Activated CD4-positive, alpha-beta T cell treated with anti-CD3 and anti-CD28 coated beads for 36 hours (primary cell): ENCODE results near the gene RNASE13. TPM values are rescaled to one million over a fixed set of nuclear protein-coding genes. Genes with fewer than 3 reads are reported as not detected.
"Not testable (repeated sequence)": the region's sequence is repeated elsewhere in the genome, so short reads cannot be mapped to it uniquely, and the experiment has no call there.

Experiments
- ATAC-seq: fragments of 200-7000 bp; cut with Tn5 transposase; one replicate; pipeline ENCODE4 v1.10.0; 2021; ENCODE audit warnings: mild to moderate bottlenecking, moderate library complexity
- CTCF ChIA-PET: fragments of 350-600 bp; sonication (Branson Sonifier 250); formaldehyde crosslinking; loops from one replicate; lab custom pipeline; 2021; ENCODE audit warnings: antibody characterized with exemption; lab: Charles Lee
- POLR2A ChIA-PET: fragments of 350-600 bp; sonication (Branson Sonifier 250); formaldehyde crosslinking; loops from one replicate; lab custom pipeline; 2021; ENCODE audit warnings: antibody characterized with exemption, inconsistent platforms; lab: Charles Lee
- DNase-seq: peaks from one replicate; pipeline ENCODE4 v3.0.0-alpha.2; 2020
- H3K27ac Mint-ChIP-seq: one replicate; pipeline ENCODE4 v1.8.0; 2021; ENCODE audit warnings: mixed read lengths
- H3K27me3 Mint-ChIP-seq: one replicate; pipeline ENCODE4 v1.8.0; 2021; ENCODE audit warnings: mixed read lengths
- H3K36me3 Mint-ChIP-seq: one replicate; pipeline ENCODE4 v1.8.0; 2021; ENCODE audit warnings: low read depth, mixed read lengths
- H3K4me1 Mint-ChIP-seq: one replicate; pipeline ENCODE4 v1.8.0; 2021; ENCODE audit warnings: mixed read lengths
- H3K4me3 Mint-ChIP-seq: one replicate; pipeline ENCODE4 v1.8.0; 2021; ENCODE audit warnings: mild to moderate bottlenecking, moderate library complexity, mixed read lengths
- H3K9me3 Mint-ChIP-seq: one replicate; pipeline ENCODE4 v1.8.0; 2021; ENCODE audit warnings: low read depth, mixed read lengths
- intact Hi-C, 2 experiments: fragments of 100-400 bp; cut with DNase I in 1 of 2; cut with micrococcal nuclease in 1 of 2; formaldehyde crosslinking; loops; one replicate each; pipeline versions ENCODE4 v1.14.2 to v1.15.1; 2022 to 2024; cut with DNase I, micrococcal nuclease
- total RNA-seq, 2 experiments: library from RNA; stranded (reverse); gene quantifications; one replicate each; pipeline ENCODE4 v1.2.3, GENCODE V29; 2021

RNASE13 gene
- total RNA-seq, 2 experiments from 2014 or later: not detected

DNA sequence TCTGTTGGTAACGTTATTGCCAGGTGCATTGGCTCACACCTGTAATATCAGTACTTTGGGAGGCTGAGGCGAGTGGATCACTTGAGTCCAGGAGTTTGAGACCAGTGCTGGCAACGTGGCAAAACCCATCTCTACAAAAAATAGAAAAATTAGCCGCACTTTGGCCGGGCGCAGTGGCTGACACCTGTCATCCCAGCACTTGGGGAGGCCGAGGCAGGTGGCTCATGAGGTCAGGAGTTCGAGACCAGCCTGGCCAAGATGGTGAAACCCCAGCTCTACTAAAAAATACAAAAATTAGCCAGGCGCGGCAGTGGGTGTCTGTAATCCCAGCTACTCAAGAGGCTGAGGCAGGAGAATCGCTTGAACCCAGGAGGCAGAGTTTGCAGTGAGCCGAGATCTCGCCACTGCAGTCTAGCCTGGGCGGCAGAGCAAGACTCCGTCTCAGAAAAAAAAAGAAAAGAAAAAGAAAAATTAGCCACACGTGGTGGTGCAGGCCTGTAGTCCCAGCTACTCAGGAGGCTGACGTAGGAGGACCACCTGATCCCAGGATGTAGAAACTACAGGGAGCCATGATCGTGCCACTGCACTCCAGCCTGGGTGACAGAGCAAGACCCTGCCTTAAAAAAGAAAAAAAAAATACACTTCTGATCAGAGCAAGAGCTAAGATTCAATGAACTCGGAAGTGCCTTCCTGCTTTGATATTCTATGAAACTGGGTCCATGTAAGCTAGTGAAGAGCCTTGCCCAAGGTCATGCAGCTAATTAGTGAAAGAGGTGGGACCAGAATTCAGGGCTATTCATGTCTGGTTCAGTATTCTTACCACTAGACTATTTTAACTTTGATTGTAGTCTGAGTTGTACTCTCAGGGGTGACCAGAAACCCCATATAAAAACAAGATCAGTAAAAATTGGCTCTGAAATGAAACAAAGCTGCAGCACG is 18.8 kb upstream of the RNASE13 start:
- CTCF ChIA-PET: interaction anchor here (0.7 to 1.0 kb wide), 4 partner anchors 11 to 42 kb away, joined by 3 to 4 read pairs (median 3); no protein-coding TSS in a partner anchor
- H3K27me3 Mint-ChIP-seq: peaks cover 2% of the 10 kb centered on the region
- no peaks in the 10 kb centered on the region for H3K9me3 Mint-ChIP-seq
- H3K27ac Mint-ChIP-seq: no peak overlapping the region
- H3K36me3 Mint-ChIP-seq: no peaks in the 10 kb centered on the region
- H3K4me3 Mint-ChIP-seq: no peak overlapping the region
- peaks cover 2% of the 10 kb centered on the region for H3K4me1 Mint-ChIP-seq
- no peak for ATAC-seq
- POLR2A ChIA-PET: no interaction called here
- no peak for DNase-seq
- intact Hi-C loops: no loop called here

DNA sequence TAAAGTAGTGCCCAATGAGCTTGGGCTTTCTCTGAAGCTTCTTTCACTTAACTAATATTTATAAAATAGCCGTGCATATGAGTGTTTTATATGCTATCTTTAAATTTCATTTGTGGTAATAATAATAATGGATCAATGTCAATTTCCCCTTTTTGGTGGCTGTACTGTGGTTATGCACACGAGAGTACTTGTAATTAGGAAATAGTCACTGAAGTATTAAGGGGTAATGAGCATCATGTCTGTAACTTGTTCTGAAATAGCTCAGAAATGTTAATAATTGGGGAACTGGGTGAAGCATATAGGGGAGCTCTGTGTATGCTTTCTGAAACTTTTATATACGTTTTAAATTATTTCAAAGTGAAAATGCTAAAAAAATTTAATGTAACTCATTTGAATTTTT is 16.0 kb upstream of the RNASE13 start:
- no peak overlapping the region for H3K4me3 Mint-ChIP-seq
- DNase-seq: no peak
- H3K9me3 Mint-ChIP-seq: no peaks in the 10 kb centered on the region
- intact Hi-C loops: no loop called here
- H3K27ac Mint-ChIP-seq: no peak overlapping the region
- POLR2A ChIA-PET: no interaction called here
- CTCF ChIA-PET: interaction anchor here (1.2 to 3.1 kb wide), 3 partner anchors 11 to 41 kb away, joined by 4 to 16 read pairs (median 12); no protein-coding TSS in a partner anchor
- H3K36me3 Mint-ChIP-seq: no peaks in the 10 kb centered on the region
- H3K4me1 Mint-ChIP-seq: peaks cover 2% of the 10 kb centered on the region
- no peak for ATAC-seq
- peaks cover 3% of the 10 kb centered on the region for H3K27me3 Mint-ChIP-seq

DNA sequence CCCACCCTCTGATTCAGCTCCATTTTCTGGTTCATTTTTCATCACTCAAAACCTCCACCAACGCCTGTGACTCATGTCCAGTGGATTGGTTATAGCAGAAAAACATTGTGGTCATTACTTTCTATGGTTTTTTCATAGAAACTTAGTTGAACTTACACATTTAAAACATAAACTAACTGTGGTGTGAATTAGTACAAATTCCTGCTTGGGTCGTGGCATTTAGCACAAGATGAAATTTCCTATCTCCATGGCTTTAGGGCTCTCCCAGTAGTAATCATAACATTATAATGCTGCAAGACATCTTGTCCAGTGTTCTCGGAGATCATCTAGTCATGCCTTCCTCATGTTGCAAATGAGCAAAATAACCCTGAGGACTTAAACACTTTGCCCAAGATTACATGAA is 14.7 kb upstream of the RNASE13 start:
- ChIA-PET CTCF (interaction anchor here (3.1 to 3.9 kb wide), 2 partner anchors 9 to 34 kb away, joined by 16 to 19 read pairs; no protein-coding TSS in a partner anchor), POLR2A (no interaction called here)
- H3K9me3 Mint-ChIP-seq: no peaks in the 10 kb centered on the region
- H3K4me3 Mint-ChIP-seq: no peak overlapping the region
- no peaks in the 10 kb centered on the region for H3K36me3 Mint-ChIP-seq
- ATAC-seq: no peak
- peaks cover 3% of the 10 kb centered on the region for H3K27me3 Mint-ChIP-seq
- intact Hi-C loops: no loop called here
- DNase-seq: no peak
- H3K27ac Mint-ChIP-seq: no peak overlapping the region
- peaks cover 6% of the 10 kb centered on the region for H3K4me1 Mint-ChIP-seq

DNA sequence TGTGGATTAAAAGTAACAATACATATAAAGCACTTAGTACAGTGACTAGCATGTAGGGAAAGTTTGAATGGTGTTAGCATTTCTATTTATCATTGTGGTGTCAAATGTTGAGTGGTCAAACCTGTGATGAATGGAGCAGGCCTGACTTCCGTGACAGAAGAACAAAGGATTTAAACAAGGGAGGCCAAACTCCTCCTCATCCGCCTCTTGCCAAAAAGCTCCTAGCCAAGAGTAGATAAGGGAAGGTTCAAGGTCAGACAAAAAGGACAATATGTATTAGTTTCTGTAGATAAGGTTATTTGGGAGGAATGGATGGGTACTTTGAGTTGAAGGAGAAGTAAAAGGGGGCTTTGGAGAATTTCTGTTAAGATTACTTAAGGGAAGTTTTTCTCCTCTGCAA is 14.0 kb upstream of the RNASE13 start:
- Mint-ChIP-seq H3K4me3 (no peak overlapping the region), H3K4me1 (peaks cover 6% of the 10 kb centered on the region), H3K27ac (no peak overlapping the region), H3K27me3 (peaks cover 3% of the 10 kb centered on the region), H3K9me3 (no peaks in the 10 kb centered on the region), H3K36me3 (no peaks in the 10 kb centered on the region)
- ATAC-seq: no peak
- CTCF ChIA-PET: interaction anchor here (3.1 to 3.9 kb wide), 2 partner anchors 9 to 34 kb away, joined by 16 to 19 read pairs; no protein-coding TSS in a partner anchor
- DNase-seq: no peak
- POLR2A ChIA-PET: no interaction called here
- intact Hi-C loops: no loop called here

DNA sequence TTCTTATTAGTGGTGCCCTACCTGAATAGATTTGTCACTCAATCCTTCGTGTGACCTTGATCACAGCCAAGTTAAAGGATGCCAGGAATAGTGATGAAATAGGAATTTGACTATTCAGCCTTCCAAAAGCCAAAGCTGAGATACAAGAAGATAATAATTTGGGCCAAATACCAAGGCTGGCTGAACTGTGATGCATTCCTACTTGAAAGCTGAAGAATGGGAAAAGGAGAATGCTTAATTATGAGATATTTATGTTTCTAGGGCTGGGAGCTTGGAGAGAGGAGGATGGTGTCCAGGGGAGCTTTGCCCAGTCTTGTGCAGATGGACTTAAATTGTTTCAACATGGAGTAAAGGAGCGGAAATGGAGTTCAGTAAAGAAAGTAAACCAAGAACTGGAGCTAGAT is 12.8 kb upstream of the RNASE13 start:
- H3K4me1 Mint-ChIP-seq: peaks cover 6% of the 10 kb centered on the region
- DNase-seq (no peak), ATAC-seq (no peak)
- H3K4me3 Mint-ChIP-seq: no peak overlapping the region
- H3K27me3 Mint-ChIP-seq: peaks cover 6% of the 10 kb centered on the region
- ChIA-PET POLR2A (no interaction called here), CTCF (interaction anchor here (0.6 to 3.9 kb wide), 10 partner anchors 13 to 189 kb away, joined by 3 to 19 read pairs (median 4); partner anchors contain the start of gene RNASE13)
- intact Hi-C loops: no loop called here
- no peak overlapping the region for H3K27ac Mint-ChIP-seq
- H3K9me3 Mint-ChIP-seq: no peaks in the 10 kb centered on the region
- no peaks in the 10 kb centered on the region for H3K36me3 Mint-ChIP-seq

DNA sequence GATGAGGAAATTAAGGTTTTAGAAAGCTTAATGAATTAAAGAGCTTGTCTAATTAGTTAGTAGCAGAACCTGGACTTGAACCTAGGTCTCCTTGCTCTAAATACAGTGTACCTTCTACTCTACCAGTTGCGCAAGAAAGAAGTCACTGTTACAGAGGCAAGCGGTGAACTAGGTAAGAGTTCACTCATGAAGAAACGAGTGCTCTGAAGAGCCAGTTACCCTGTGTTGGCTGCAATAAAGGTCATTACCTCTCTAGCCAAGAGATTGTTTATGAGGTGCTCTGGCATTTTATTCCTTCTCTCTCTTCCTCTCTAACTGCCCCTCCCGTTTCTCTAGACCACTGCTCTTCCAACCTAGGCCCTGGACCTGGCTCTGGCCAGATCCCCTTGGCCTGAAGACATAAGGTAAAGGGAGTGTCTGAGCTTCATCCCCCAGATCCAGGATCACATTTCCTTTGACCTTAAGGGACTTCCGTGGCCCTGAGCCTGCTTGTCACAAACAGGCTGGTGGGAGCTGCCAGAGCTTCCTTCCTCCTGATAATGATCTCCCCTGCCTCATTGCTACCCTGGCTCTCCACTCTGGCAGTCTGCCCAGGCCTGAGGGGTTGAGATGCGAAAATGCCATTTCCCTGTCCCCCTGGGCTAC is 9.5 kb upstream of the RNASE13 start:
- DNase-seq (no peak), ATAC-seq (no peak)
- ChIA-PET CTCF (interaction anchor here (0.6 to 3.0 kb wide), 7 partner anchors 11 to 149 kb away, joined by 3 to 24 read pairs (median 4); no protein-coding TSS in a partner anchor), POLR2A (no interaction called here)
- no peak overlapping the region for H3K27ac Mint-ChIP-seq
- peaks cover 6% of the 10 kb centered on the region for H3K4me1 Mint-ChIP-seq
- intact Hi-C loops: no loop called here
- peaks cover 8% of the 10 kb centered on the region for H3K27me3 Mint-ChIP-seq
- H3K36me3 Mint-ChIP-seq: no peaks in the 10 kb centered on the region
- H3K9me3 Mint-ChIP-seq: no peaks in the 10 kb centered on the region
- H3K4me3 Mint-ChIP-seq: no peak overlapping the region

DNA sequence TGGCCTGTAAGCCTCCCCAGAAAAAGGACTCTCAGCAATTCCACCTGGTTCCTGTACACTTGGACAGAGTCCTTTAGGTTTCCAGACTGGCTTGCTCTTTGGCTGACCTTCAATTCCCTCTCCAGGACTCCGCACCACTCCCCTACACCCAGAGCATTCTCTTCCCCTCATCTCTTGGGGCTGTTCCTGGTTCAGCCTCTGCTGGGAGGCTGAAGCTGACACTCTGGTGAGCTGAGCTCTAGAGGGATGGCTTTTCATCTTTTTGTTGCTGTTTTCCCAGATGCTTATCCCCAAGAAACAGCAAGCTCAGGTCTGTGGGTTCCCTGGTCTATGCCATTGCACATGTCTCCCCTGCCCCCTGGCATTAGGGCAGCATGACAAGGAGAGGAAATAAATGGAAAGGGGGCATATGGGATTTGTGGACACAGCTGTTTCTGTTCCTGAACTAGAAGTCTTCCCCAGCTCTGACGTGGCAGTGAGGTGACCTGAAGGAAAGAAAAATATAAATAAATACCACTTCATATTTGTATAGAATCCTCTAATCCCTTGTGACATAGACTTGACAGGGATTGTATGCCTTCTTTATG is 8.9 kb upstream of the RNASE13 start:
- intact Hi-C loops: no loop called here
- peaks cover 6% of the 10 kb centered on the region for H3K27me3 Mint-ChIP-seq
- DNase-seq (no peak), ATAC-seq (no peak)
- no peaks in the 10 kb centered on the region for H3K36me3 Mint-ChIP-seq
- H3K27ac Mint-ChIP-seq: no peak overlapping the region
- ChIA-PET CTCF (interaction anchor here (0.6 to 3.0 kb wide), 8 partner anchors 10 to 149 kb away, joined by 3 to 24 read pairs (median 4); no protein-coding TSS in a partner anchor), POLR2A (no interaction called here)
- no peaks in the 10 kb centered on the region for H3K9me3 Mint-ChIP-seq
- peaks cover 6% of the 10 kb centered on the region for H3K4me1 Mint-ChIP-seq
- H3K4me3 Mint-ChIP-seq: no peak overlapping the region

DNA sequence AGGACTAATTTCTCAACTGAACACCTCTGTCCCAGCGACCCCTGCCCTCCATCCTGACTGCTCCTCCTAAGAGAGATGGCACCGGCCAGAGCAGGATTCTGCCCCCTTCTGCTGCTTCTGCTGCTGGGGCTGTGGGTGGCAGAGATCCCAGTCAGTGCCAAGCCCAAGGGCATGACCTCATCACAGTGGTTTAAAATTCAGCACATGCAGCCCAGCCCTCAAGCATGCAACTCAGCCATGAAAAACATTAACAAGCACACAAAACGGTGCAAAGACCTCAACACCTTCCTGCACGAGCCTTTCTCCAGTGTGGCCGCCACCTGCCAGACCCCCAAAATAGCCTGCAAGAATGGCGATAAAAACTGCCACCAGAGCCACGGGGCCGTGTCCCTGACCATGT is 8.3 kb upstream of the RNASE13 start:
- Mint-ChIP-seq H3K4me1 (peaks cover 6% of the 10 kb centered on the region), H3K27me3 (peaks cover 5% of the 10 kb centered on the region), H3K27ac (no peak overlapping the region), H3K36me3 (no peaks in the 10 kb centered on the region), H3K4me3 (no peak overlapping the region), H3K9me3 (no peaks in the 10 kb centered on the region)
- intact Hi-C loops: no loop called here
- ChIA-PET CTCF (interaction anchor here (1.0 to 3.0 kb wide), 3 partner anchors 11 to 39 kb away, joined by 3 to 24 read pairs (median 6); no protein-coding TSS in a partner anchor), POLR2A (no interaction called here)
- no peak for DNase-seq
- no peak for ATAC-seq

DNA sequence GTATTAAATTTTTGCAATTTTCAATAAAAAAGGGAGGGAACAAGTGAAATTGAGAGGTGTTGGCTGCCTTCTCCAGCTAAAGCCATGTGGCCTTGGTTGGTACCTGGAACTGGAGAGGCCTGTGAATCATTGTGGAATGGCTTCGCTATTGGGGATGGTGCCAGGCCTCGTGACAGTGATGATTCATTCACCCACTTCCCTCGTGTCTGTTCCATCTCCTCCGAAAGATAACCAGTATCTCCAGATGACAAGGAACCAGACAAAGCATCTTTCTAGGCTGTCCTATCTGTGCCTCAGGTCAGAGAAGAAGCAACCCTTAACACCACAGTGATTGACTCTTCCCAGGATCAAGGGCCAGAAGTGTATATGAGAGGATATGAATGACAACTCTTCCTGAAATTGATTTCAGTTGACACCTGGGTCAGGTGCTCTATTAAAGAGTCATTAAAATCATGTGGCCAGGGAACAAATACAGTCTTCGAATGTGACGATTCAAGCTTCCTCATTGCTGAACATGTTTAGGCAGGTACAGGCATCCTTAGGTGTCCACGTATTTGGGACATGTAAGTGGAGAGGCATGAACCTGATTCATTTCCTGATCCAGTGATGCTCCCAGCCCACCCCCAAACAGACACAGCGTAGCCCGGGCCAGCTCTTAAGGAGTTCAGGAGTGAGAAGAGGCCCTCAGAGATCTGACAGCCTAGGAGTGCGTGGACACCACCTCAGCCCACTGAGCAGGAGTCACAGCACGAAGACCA is 7.2 kb upstream of the RNASE13 start, which contains the start of gene RNASE7:
Gene RNASE7, plus strand, starts transcription at position 687 of the 758 bp plus-strand sequence. CDS start 631 bp downstream, outside the sequence.
- Mint-ChIP-seq H3K4me1 (peaks cover 6% of the 10 kb centered on the region), H3K27me3 (peaks cover 5% of the 10 kb centered on the region), H3K9me3 (no peaks in the 10 kb centered on the region), H3K4me3 (no peak within 1 kb of the TSS), H3K36me3 (no peaks in the 10 kb centered on the region), H3K27ac (no peak within 1 kb of the TSS)
- POLR2A ChIA-PET: no interaction called here
- DNase-seq: no peak
- CTCF ChIA-PET: interaction anchor here (0.8 to 3.9 kb wide), 4 partner anchors 8 to 168 kb away, joined by 4 to 84 read pairs (median 10); no protein-coding TSS in a partner anchor
- no peak for ATAC-seq
- intact Hi-C loops: loop anchor here in 1 of 2 experiments (2.0 kb wide), 1 partner anchor 185 kb away; no protein-coding TSS in a partner anchor

DNA sequence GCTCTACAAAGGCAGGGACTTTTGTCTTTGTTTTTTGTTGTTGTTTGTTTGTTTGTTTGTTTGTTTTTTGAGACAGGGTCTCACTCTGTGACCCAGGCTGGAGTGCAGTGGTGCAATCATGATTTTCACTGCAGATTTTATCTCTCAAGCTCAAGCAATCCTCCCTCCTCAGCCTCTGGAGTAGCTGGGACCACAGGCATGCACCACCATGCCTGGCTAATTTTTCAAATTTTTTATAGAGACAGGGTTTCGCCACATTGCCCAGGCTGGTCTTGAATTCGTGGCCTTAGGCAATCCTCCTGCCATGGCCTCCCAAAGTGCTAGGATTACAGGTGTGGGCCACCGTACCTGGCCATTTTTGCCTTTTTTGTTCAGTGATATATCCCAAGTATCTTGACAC is 6.3 kb upstream of the RNASE13 start:
- H3K4me1 Mint-ChIP-seq, DNase-seq, H3K4me3 Mint-ChIP-seq, H3K27ac Mint-ChIP-seq, H3K9me3 Mint-ChIP-seq, H3K27me3 Mint-ChIP-seq, ATAC-seq, H3K36me3 Mint-ChIP-seq, POLR2A ChIA-PET: not testable (repeated sequence)
- intact Hi-C loops: loop anchor here (1.0 to 2.0 kb wide), 2 partner anchors 27 to 184 kb away; no protein-coding TSS in a partner anchor
- CTCF ChIA-PET: interaction anchor here (0.8 to 3.9 kb wide), 8 partner anchors 8 to 168 kb away, joined by 3 to 84 read pairs (median 4); no protein-coding TSS in a partner anchor
